Activated naive CD8-positive, alpha-beta T cell treated with anti-CD3 and anti-CD28 coated beads for 36 hours (primary cell): ENCODE data around the gene HLA-DRB1. TPM values are rescaled to one million over a fixed set of nuclear protein-coding genes. Genes with fewer than 3 reads are reported as not detected.
"Not testable (repeated sequence)": the region's sequence is repeated elsewhere in the genome, so short reads cannot be mapped to it uniquely, and the experiment has no call there.

ENCODE experiments used
- DNase-seq: peaks from one replicate; pipeline ENCODE4 v3.0.0; 2021
- H3K27ac Mint-ChIP-seq: one replicate; pipeline ENCODE4 v1.8.0; 2022; ENCODE audit warnings: mild to moderate bottlenecking, moderate library complexity, mixed read lengths
- H3K27me3 Mint-ChIP-seq: one replicate; pipeline ENCODE4 v1.8.0; 2022; ENCODE audit warnings: mild to moderate bottlenecking, mixed read lengths
- H3K36me3 Mint-ChIP-seq: one replicate; pipeline ENCODE4 v1.8.0; 2021; ENCODE audit warnings: mild to moderate bottlenecking, mixed read lengths
- H3K4me1 Mint-ChIP-seq: one replicate; pipeline ENCODE4 v1.8.0; 2021; ENCODE audit warnings: mixed read lengths
- H3K4me3 Mint-ChIP-seq: one replicate; pipeline ENCODE4 v1.8.0; 2022; ENCODE audit warnings: mild to moderate bottlenecking, moderate library complexity, mixed read lengths
- H3K9me3 Mint-ChIP-seq: one replicate; pipeline ENCODE4 v1.8.0; 2022; ENCODE audit warnings: mixed read lengths
- total RNA-seq, 2 experiments: library from RNA; stranded (reverse); gene quantifications; one replicate each; pipeline ENCODE4 v1.2.3, GENCODE V29; 2021

HLA-DRB1 gene
- total RNA-seq, 2 experiments from 2014 or later, result 4.2 to 5.1 TPM

DNA sequence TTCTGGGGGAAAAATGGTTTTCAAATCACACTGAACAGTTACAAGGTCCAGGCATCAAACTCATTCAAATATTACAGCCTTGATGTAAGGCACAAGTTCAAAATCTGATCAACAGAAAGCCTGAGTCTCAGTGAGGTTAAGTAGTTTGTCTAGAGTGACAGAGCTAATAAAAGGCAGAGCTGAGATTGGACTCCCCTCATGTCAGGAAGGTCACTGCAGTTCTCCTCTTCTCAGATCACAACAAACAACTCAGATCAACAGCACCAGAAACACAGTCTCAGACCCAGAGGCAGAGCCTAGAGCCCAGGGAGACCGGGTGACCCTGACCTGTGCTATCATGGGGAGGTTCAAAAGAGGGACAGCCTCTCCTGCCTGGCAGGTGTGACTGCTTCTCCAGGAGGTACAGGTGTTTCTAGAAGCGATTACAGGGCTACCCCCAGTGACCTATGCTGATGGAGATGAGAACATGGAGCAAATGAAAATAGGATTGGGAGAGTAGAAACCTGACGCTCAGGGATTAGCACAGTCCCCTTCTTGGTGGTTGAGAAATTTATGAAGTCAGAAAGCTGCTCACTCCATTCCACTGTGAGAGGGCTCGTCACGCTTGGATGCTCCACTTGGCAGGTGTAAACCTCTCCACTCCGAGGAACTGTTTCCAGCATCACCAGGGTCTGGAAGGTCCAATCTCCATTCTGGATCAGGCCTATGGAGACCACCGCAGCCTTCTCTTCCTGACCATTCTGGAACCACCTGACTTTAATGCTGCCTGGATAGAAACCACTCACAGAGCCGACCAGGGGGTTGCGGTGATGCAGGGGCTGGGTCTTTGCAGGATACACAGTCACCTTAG is 35.3 kb downstream of the HLA-DRB1 start:
- DNase-seq, result no peak
- Mint-ChIP-seq H3K36me3 (no peaks in the 10 kb centered on the region), H3K27me3 (peaks cover 3% of the 10 kb centered on the region), H3K4me3 (no peak overlapping the region), H3K27ac (no peak overlapping the region), H3K9me3 (no peaks in the 10 kb centered on the region), H3K4me1 (no peaks in the 10 kb centered on the region)

DNA sequence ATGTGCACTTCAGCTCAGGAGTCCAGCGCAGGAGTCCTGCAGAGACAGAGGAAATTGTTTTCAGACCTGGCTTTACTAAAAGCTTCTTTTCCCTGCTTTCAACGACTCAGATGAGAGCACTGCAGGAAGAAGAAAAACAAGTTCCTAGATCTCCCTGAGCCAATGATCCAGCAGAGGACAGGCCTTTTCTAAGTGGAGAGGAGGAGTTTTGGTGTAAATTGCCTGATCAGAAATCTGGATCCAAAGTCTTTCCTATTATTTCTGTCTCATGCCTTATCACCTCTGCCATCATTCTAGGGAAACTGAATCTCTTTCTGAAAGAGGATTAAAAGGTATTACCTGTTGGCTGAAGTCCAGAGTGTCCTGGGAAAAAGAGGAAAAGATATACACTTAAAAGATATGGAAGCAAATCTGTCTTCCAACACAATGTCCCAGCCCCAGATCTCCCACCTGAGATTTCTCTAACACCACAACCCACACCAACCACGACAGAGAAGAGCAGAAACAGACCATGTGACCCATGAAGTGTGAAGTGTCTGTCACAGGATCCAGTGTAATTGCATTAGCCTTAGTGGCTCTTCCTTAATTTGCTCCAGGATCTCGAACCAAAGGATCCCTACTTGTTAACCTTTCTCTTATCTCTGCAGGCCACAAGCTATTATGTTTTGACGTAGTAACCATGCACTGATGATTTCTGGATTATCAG is 36.5 kb downstream of the HLA-DRB1 start:
- H3K4me3 Mint-ChIP-seq, result no peak overlapping the region
- H3K27ac Mint-ChIP-seq, result no peak overlapping the region
- H3K9me3 Mint-ChIP-seq, result no peaks in the 10 kb centered on the region
- no peaks in the 10 kb centered on the region for H3K36me3 Mint-ChIP-seq
- H3K27me3 Mint-ChIP-seq, result peaks cover 3% of the 10 kb centered on the region
- no peaks in the 10 kb centered on the region for H3K4me1 Mint-ChIP-seq
- DNase-seq, result no peak

DNA sequence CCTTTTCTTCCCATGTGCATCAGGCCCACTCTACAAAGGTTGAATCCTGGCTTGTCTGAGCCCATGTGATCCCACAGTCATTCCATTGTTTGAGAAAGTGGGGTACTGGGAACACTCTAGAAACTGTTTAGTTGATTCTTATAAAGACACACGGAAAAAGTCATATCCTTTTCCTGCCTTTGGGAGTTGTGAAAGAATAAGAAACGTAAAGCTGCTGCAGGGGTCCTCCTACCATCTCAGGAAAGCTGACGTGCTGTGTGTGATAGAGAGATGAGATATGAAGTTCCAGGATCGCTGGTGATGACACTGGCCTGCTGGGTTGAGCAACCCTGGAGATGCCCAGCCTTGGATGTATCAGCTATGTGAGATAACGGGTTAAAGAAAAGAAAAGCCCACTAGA is 38.2 kb downstream of the HLA-DRB1 start:
- no peak for DNase-seq
- Mint-ChIP-seq H3K4me1 (no peaks in the 10 kb centered on the region), H3K27ac (no peak overlapping the region), H3K27me3 (peaks cover 3% of the 10 kb centered on the region), H3K36me3 (no peaks in the 10 kb centered on the region), H3K9me3 (no peaks in the 10 kb centered on the region), H3K4me3 (no peak overlapping the region)

DNA sequence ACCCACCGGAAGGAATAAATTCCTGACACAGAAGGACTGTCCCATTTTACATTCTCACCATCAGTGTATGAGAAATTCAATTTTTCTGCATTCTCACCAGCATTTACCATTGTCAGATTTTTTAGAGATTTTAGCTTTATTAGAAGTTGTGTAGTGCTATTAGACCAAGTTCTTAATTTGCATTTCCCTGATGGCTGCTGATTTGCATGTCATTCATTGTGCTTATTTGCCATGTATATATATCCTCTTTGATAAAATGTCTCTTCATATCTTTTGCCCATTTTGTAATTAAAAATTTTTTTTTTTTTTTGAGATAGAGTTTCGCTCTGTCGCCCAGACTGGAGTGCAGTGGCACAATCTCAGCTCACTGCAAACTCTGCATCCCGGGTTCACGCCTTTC is 49.8 kb downstream of the HLA-DRB1 start:
- Mint-ChIP-seq H3K27ac (no peak overlapping the region), H3K36me3 (no peaks in the 10 kb centered on the region), H3K4me1 (no peaks in the 10 kb centered on the region), H3K27me3 (peaks cover 3% of the 10 kb centered on the region), H3K9me3 (peaks cover 2% of the 10 kb centered on the region), H3K4me3 (no peak overlapping the region)
- DNase-seq, result no peak

DNA sequence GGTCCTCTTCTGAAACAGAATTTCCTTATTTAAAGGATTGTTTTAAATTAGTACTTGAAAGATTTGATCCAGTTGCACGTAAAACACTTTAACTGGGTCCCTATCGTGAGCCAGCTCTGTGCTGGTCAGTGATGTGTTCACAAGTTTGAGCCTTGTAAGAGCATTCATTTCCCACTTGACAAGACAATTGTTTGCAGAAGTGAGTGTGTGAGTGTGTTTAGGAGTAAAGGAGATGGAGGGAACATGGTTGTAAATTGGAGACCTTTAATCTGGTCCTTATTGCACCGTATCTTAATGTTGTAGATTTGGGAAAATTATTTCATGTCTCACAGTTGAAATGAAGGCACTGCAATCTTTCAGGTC is 59.2 kb downstream of the HLA-DRB1 start:
- H3K27ac Mint-ChIP-seq, H3K9me3 Mint-ChIP-seq, H3K27me3 Mint-ChIP-seq, H3K4me3 Mint-ChIP-seq, H3K36me3 Mint-ChIP-seq, H3K4me1 Mint-ChIP-seq, DNase-seq: not testable (repeated sequence)

DNA sequence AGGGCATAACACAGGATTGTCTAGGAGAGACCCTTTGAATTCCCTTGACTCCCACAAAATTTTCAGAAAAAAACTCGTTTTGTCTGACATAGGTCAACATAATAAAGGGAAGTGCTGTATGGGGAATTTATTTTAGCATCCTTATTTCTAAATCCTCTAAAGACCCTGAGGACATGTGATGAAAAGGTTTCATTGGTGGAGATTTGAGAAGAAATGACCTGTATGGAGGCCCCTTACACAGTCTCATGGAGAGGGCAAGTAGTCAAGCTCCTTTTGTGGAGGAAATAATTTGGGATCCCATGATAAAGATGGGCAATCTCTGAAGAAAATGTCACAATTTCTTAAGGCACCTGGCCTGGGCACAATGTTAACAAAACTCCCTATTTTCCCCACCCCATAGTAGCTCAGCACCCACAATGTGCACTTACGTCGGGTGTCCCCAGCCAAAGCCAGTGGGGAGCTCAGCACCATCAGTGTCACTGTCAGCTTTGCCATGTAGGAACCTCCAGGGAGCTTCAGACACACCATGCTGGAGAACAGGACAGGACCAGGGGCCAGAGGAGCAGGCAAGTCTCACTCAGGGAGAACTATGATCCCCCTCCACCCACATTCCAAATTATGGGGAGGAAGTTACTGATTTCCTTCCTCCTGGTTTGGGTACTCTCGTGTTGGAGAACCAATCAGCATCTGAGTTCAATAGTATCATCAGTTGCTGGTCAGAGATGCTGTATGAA is 59.8 kb downstream of the HLA-DRB1 start, which contains the start of gene HLA-DRB5:
Gene HLA-DRB5, minus strand, starts transcription at position 591 of the 734 bp plus-strand sequence. Its CDS starts 63 bp downstream, at position 528.
- no peaks in the 10 kb centered on the region for H3K9me3 Mint-ChIP-seq
- H3K4me3 Mint-ChIP-seq, result peak within 1 kb of the TSS; percentile 68
- H3K27ac Mint-ChIP-seq, result peak within 1 kb of the TSS; percentile 70

More for the DNA sequence above, 59.8 kb downstream of the HLA-DRB1 start, which contains the start of gene HLA-DRB5:
- H3K4me1 Mint-ChIP-seq, result peaks cover 2% of the 10 kb centered on the region
- no peaks in the 10 kb centered on the region for H3K27me3 Mint-ChIP-seq
- no peak for DNase-seq
- no peaks in the 10 kb centered on the region for H3K36me3 Mint-ChIP-seq

Other genes with a start within 250 kb of the HLA-DRB1 start
- not detected for gene TSBP1, start 217.9 kb downstream of the HLA-DRB1 start, total RNA-seq
- not detected for gene BTNL2, start 182.7 kb downstream of the HLA-DRB1 start, total RNA-seq
- 10 to 100 TPM in 1 of 2 experiments, 1 to 10 TPM in 1; 9.8 to 12.2 TPM for gene HLA-DRA, start 150.0 kb downstream of the HLA-DRB1 start, total RNA-seq
- under 1 TPM; 0.28 to 0.52 TPM for gene HLA-DRB5, start 59.6 kb downstream of the HLA-DRB1 start, total RNA-seq
- gene HLA-DQA1, start 47.6 kb upstream of the HLA-DRB1 start, total RNA-seq, result 1 to 10 TPM; 4.4 to 5.3 TPM
- gene HLA-DQB1, start 76.8 kb upstream of the HLA-DRB1 start, total RNA-seq, result 10 to 100 TPM; 13.9 to 17.5 TPM
- gene HLA-DQA2, start 151.5 kb upstream of the HLA-DRB1 start, total RNA-seq, result under 1 TPM; 0.45 to 0.46 TPM
- gene HLA-DQB2, start 173.7 kb upstream of the HLA-DRB1 start, total RNA-seq, result under 1 TPM in 1 of 2 experiments, not detected in 1; 0.54 TPM
- 1 to 10 TPM; 1.9 to 2.1 TPM for gene HLA-DOB, start 227.2 kb upstream of the HLA-DRB1 start, total RNA-seq
- gene TAP2, start 248.9 kb upstream of the HLA-DRB1 start, total RNA-seq, result 100 to 1,000 TPM; 216 to 226 TPM